HEK293 (cell line): ENCODE measurements around the gene FALEC.

Experiments used
- BCL11A ChIP-seq: fragments of 450-650 bp; formaldehyde crosslinking; IDR thresholded peaks from 2 replicates; pipeline ENCODE4 v1.5.1; 2016; ENCODE audit warnings: low read depth, missing biosample characterization, missing genetic modification characterization
- HIC1 ChIP-seq: fragments of 450-650 bp; formaldehyde crosslinking; IDR thresholded peaks from 2 replicates; pipeline ENCODE4 v1.5.1; 2016; ENCODE audit warnings: missing biosample characterization, missing genetic modification characterization
- KLF10 ChIP-seq: fragments of 450-650 bp; IDR thresholded peaks from 2 replicates; pipeline ENCODE4 v1.5.1; 2018; ENCODE audit warnings: missing biosample characterization, mild to moderate bottlenecking, missing genetic modification characterization
- OSR2 ChIP-seq: fragments of 450-650 bp; formaldehyde crosslinking; IDR thresholded peaks from 2 replicates; pipeline ENCODE4 v1.5.1; 2016; ENCODE audit warnings: missing biosample characterization, missing genetic modification characterization
- PRDM4 ChIP-seq: fragments of 450-650 bp; formaldehyde crosslinking; IDR thresholded peaks from 2 replicates; pipeline ENCODE4 v1.5.1; 2017; ENCODE audit warnings: missing biosample characterization, missing genetic modification characterization
- REST ChIP-seq: fragments of 450-650 bp; formaldehyde crosslinking; IDR thresholded peaks from 2 replicates; pipeline ENCODE4 v1.5.1; 2016; ENCODE audit warnings: missing biosample characterization, missing genetic modification characterization
- TRIM28 ChIP-seq: IDR thresholded peaks from 2 replicates; pipeline ENCODE4 v1.6.1; 2011; ENCODE audit warnings: low read length, control low read depth, borderline replicate concordance
- TSHZ1 ChIP-seq: fragments of 450-650 bp; formaldehyde crosslinking; IDR thresholded peaks from 2 replicates; pipeline ENCODE4 v1.5.1; 2016; ENCODE audit warnings: missing biosample characterization, missing genetic modification characterization, borderline replicate concordance
- ZBTB1 ChIP-seq: fragments of 450-650 bp; formaldehyde crosslinking; IDR thresholded peaks from 2 replicates; pipeline ENCODE4 v1.5.1; 2016; ENCODE audit warnings: missing biosample characterization, missing genetic modification characterization
- ZBTB20 ChIP-seq: fragments of 450-650 bp; formaldehyde crosslinking; IDR thresholded peaks from 2 replicates; pipeline ENCODE4 v1.5.1; 2016; ENCODE audit warnings: missing biosample characterization, missing genetic modification characterization
- ZBTB26 ChIP-seq: fragments of 450-650 bp; formaldehyde crosslinking; optimal IDR thresholded peaks from 2 replicates; pipeline ENCODE3; 2016; ENCODE audit warnings: missing biosample characterization, mild to moderate bottlenecking, missing genetic modification characterization
- ZBTB49 ChIP-seq: fragments of 450-650 bp; formaldehyde crosslinking; IDR thresholded peaks from 2 replicates; pipeline ENCODE4 v1.5.1; 2016; ENCODE audit warnings: missing biosample characterization, missing genetic modification characterization, low read depth
- ZNF132 ChIP-seq: fragments of 450-650 bp; formaldehyde crosslinking; IDR thresholded peaks from 2 replicates; pipeline ENCODE4 v1.5.1; 2017; ENCODE audit warnings: missing biosample characterization, missing genetic modification characterization, borderline replicate concordance
- ZNF133 ChIP-seq: fragments of 450-650 bp; formaldehyde crosslinking; IDR thresholded peaks from 2 replicates; pipeline ENCODE4 v1.5.1; 2016; ENCODE audit warnings: missing biosample characterization, missing genetic modification characterization
- ZNF184 ChIP-seq: fragments of 450-650 bp; IDR thresholded peaks from 2 replicates; pipeline ENCODE4 v1.5.1; 2018; ENCODE audit warnings: missing biosample characterization, mild to moderate bottlenecking, missing genetic modification characterization
- ZNF19 ChIP-seq: fragments of 450-650 bp; formaldehyde crosslinking; IDR thresholded peaks from 2 replicates; pipeline ENCODE4; 2016; ENCODE audit warnings: missing biosample characterization, missing genetic modification characterization, low read depth
- ZNF211 ChIP-seq: fragments of 450-650 bp; formaldehyde crosslinking; IDR thresholded peaks from 2 replicates; pipeline ENCODE4 v1.5.1; 2016; ENCODE audit warnings: low read depth, missing biosample characterization, missing genetic modification characterization
- ZNF266 ChIP-seq: fragments of 450-650 bp; formaldehyde crosslinking; IDR thresholded peaks from 2 replicates; pipeline ENCODE4 v1.5.1; 2016; ENCODE audit warnings: missing biosample characterization, missing genetic modification characterization, low read depth
- ZNF366 ChIP-seq: fragments of 450-650 bp; formaldehyde crosslinking; conservative IDR thresholded peaks from 2 replicates; pipeline ENCODE4 v1.5.1; 2016; ENCODE audit warnings: missing biosample characterization, missing genetic modification characterization
- ZNF394 ChIP-seq: fragments of 450-650 bp; formaldehyde crosslinking; IDR thresholded peaks from 2 replicates; pipeline ENCODE4 v1.5.1; 2016; ENCODE audit warnings: missing biosample characterization, missing genetic modification characterization, mild to moderate bottlenecking, moderate library complexity, borderline replicate concordance
- ZNF404 ChIP-seq: fragments of 450-650 bp; formaldehyde crosslinking; IDR thresholded peaks from 2 replicates; pipeline ENCODE4 v1.5.1; 2017; ENCODE audit warnings: missing biosample characterization, missing genetic modification characterization
- ZNF660 ChIP-seq: fragments of 450-650 bp; IDR thresholded peaks from 2 replicates; pipeline ENCODE4 v1.5.1; 2018; ENCODE audit warnings: missing biosample characterization, mild to moderate bottlenecking, missing genetic modification characterization
- ZNF776 ChIP-seq: fragments of 450-650 bp; formaldehyde crosslinking; IDR thresholded peaks from 2 replicates; pipeline ENCODE4 v1.5.0; 2017; ENCODE audit warnings: missing biosample characterization, missing genetic modification characterization, borderline replicate concordance

FALEC gene

GRCh38 chr1:150561254-150561973 is 45.9 kb downstream of the FALEC start (continued):
- TF ChIP-seq ZNF404 (tag by site-specific recombination), result no peak
- peak; percentile 69 for TF ChIP-seq BCL11A
- TF ChIP-seq REST (tag by site-specific recombination), result 0 out of 2 replicates have a peak, but pooled peaks have one; percentile 14
- peak; percentile 93 for TF ChIP-seq ZNF366 (tag by site-specific recombination)
- no peak for TF ChIP-seq ZBTB49 (tag by site-specific recombination)
- peak; percentile 41; the same call in 1 of the 2 replicates for TF ChIP-seq ZNF660 (tag by site-specific recombination)
- TF ChIP-seq TSHZ1 (tag by site-specific recombination), result 0 out of 2 replicates have a peak, but pooled peaks have one; percentile 3
- no peak for TF ChIP-seq ZNF776 (tag by site-specific recombination)
- TF ChIP-seq KLF10 (tag by site-specific recombination), result peak; percentile 68; the same call in 1 of the 2 replicates
- peak; percentile 83 for TF ChIP-seq ZBTB20 (tag by site-specific recombination)
- no peak for TF ChIP-seq ZNF184 (tag by site-specific recombination)
- TF ChIP-seq ZBTB1, result no peak
- TF ChIP-seq ZNF132, result no peak
- no peak for TF ChIP-seq ZNF19 (tag by site-specific recombination)
- no peak for TF ChIP-seq ZNF266 (tag by site-specific recombination)
- no peak for TF ChIP-seq ZNF133 (tag by site-specific recombination)
- peak; percentile 71 for TF ChIP-seq ZBTB26 (tag by site-specific recombination)
- TF ChIP-seq OSR2 (tag by site-specific recombination), result peak; percentile 31
- peak; percentile 91 for TF ChIP-seq TRIM28
- TF ChIP-seq ZNF394, result peak; percentile 100
- TF ChIP-seq HIC1 (tag by site-specific recombination), result peak; percentile 81
- TF ChIP-seq PRDM4 (tag by site-specific recombination), result no peak; the same call in none of the 2 replicates
- TF ChIP-seq ZNF211 (tag by site-specific recombination), result no peak
